Pancreas (tissue), 10 donors: Measurements from ENCODE around the gene ITGA7. TPM values are rescaled to one million over a fixed set of nuclear protein-coding genes. Genes with fewer than 3 reads are reported as not detected.

Experiments
- ATAC-seq, 4 donors: fragments of 200-7000 bp; cut with Tn5 transposase; one replicate each; pipeline versions ENCODE4 v1.8.0 to v1.9.1; 2020; ENCODE audit warnings: mild to moderate bottlenecking in 4 of 4, moderate library complexity in 4 of 4
- DNase-seq, 6 donors: peaks; one replicate each; pipeline ENCODE4 v3.0.0-alpha.2; 2020
- FAIRE-seq: peaks from 2 replicates; lab custom pipeline; 2012; peaks lifted over from hg19 to GRCh38; lab: Jason Lieb, UNC
- H3K27ac ChIP-seq, 4 donors: fragments of 200-600 bp; sonication (generic); 1 replicate in 3 of 4; 2 replicates in 1 of 4; pipeline versions ENCODE4 v1.5.0 to v1.8.0; 2020
- H3K27me3 ChIP-seq, 4 donors: fragments of 200-600 bp; one replicate each; pipeline ENCODE4 v1.8.0; 2021
- H3K36me3 ChIP-seq, 3 donors: fragments of 200-600 bp; sonication (generic) in 1 of 3; one replicate each; pipeline versions ENCODE4 v1.5.0 to v1.8.0; 2020 to 2021
- H3K4me1 ChIP-seq, 3 donors: fragments of 200-600 bp; one replicate each; pipeline ENCODE4 v1.8.0; 2021
- H3K4me3 ChIP-seq, 4 donors: fragments of 200-600 bp; sonication (generic) in 2 of 4; one replicate each; pipeline versions ENCODE4 v1.5.0 to v1.8.0; 2020 to 2021
- H3K9me3 ChIP-seq, 4 donors: fragments of 200-600 bp; one replicate each; pipeline ENCODE4 v1.8.0; 2021
- CTCF ChIP-seq, 4 donors: fragments of 200-600 bp; sonication (generic) in 3 of 4; IDR thresholded peaks; one replicate each; pipeline versions ENCODE4 v1.5.0 to v1.8.0; 2021; ENCODE audit warnings: antibody characterized with exemption in 4 of 4
- WGBS, 2 donors: extraction: QIAGEN DNeasy Blood & Tissue Kit; methylation state at CpG; one replicate each; pipeline ENCODE4 v1.1.7; 2013; 5-methylcytosine and 5-hydroxymethylcytosine counted together
- intact Hi-C, 3 donors: fragments of 100-400 bp; cut with DNase I; formaldehyde crosslinking; loops; one replicate each; pipeline versions ENCODE4 v1.11.1 to v1.14.2; 2022
- polyA plus RNA-seq, 2 donors: library from polyadenylated mRNA; stranded (reverse); fragments of 200-250 nt; gene quantifications; one replicate each; pipeline ENCODE4 v1.2.3, GENCODE V29; 2013
- total RNA-seq, 6 donors: library from RNA; stranded (reverse); fragmentation: NEBNext Ultra II Directional in 4 of 6; extraction: Animal tissue kit (Norgen Biotek cat#: 25700) in 4 of 6; gene quantifications; one replicate each; pipeline versions ENCODE4 v1.2.1 to v1.2.4, GENCODE V29; 2021 to 2023
- donor health status: healthy with polysubstance abuse.
- donor health status: DM: no; HTN: no; CAD: no; lungs with moderate emphysema.
- donor health status: DM: no; HTN: no; CAD: no.
- donor health status: control.
- donor health status: control.
- donor health status: Bipolar disorder and iron deficiency.
- donor health status: DM: yes; HTN: yes; CAD: no.
- donor health status: DM: no; HTN: no; CAD: no.
- donor health status: DM: no; HTN: no; CAD: no.
- donor health status: DM: yes; HTN: yes; CAD: no.

The ITGA7 gene
- total and polyA plus RNA-seq, 8 donors, result 3.4 to 34.5 (median 9.1) TPM

GRCh38 chr12:55686366-55687010, 21.2 kb downstream of the ITGA7 start:
- intact Hi-C loops, result no loop called here
- ATAC-seq (no peak), FAIRE-seq (no peak), DNase-seq (peak in 1 of 6 donors; percentile 17)
- no peaks in the 10 kb centered on the region for H3K36me3 ChIP-seq
- H3K9me3 ChIP-seq, result no peaks in the 10 kb centered on the region
- H3K27me3 ChIP-seq, result no peaks in the 10 kb centered on the region
- TF ChIP-seq CTCF (IDR thresholded peaks at IDR 0.05), result no peak
- 79 to 84% methylated on average over 9 of the region's 9 CpGs for WGBS, 2 donors
- no peak overlapping the region for H3K27ac ChIP-seq
- H3K4me1 ChIP-seq, result peaks cover 0 to 6% (median 0%) of the 10 kb centered on the region in 3 donors
- no peak overlapping the region for H3K4me3 ChIP-seq

GRCh38 chr12:55685671-55686070, 22.0 kb downstream of the ITGA7 start:
- DNase-seq, result peak in 1 of 6 donors; percentile 15
- 84 to 92% methylated on average over 5 of the region's 5 CpGs for WGBS, 2 donors
- no peaks in the 10 kb centered on the region for H3K9me3 ChIP-seq
- no peak overlapping the region for H3K27ac ChIP-seq
- no peak overlapping the region for H3K4me3 ChIP-seq
- intact Hi-C loops, result no loop called here
- H3K36me3 ChIP-seq, result no peaks in the 10 kb centered on the region
- no peak for FAIRE-seq
- ATAC-seq, result no peak
- H3K27me3 ChIP-seq, result no peaks in the 10 kb centered on the region
- peaks cover 0 to 6% (median 0%) of the 10 kb centered on the region in 3 donors for H3K4me1 ChIP-seq
- TF ChIP-seq CTCF (IDR thresholded peaks at IDR 0.05), result no peak

- no peak for DNase-seq
- intact Hi-C loops, result no loop called here
- Histone ChIP-seq H3K9me3 (no peaks in the 10 kb centered on the region), H3K27ac (no peak overlapping the region), H3K4me1 (peaks cover 0 to 6% (median 0%) of the 10 kb centered on the region in 3 donors), H3K36me3 (no peaks in the 10 kb centered on the region), H3K4me3 (no peak overlapping the region), H3K27me3 (no peaks in the 10 kb centered on the region)
- FAIRE-seq, result no peak
- WGBS, 2 donors, result 87 to 95% methylated on average over 20 of the region's 20 CpGs
- ATAC-seq, result no peak
- TF ChIP-seq CTCF (IDR thresholded peaks at IDR 0.05), result no peak
These were observed 22.8 kb downstream of the ITGA7 start for GRCh38 chr12:55684761-55685370.

GRCh38 chr12:55683676-55684075, 24.0 kb downstream of the ITGA7 start:
- Histone ChIP-seq H3K27ac (no peak overlapping the region), H3K9me3 (no peaks in the 10 kb centered on the region), H3K4me1 (peaks cover 0 to 6% (median 0%) of the 10 kb centered on the region in 3 donors), H3K4me3 (no peak overlapping the region), H3K36me3 (no peaks in the 10 kb centered on the region), H3K27me3 (no peaks in the 10 kb centered on the region)
- 88 to 92% methylated on average over 7 of the region's 7 CpGs for WGBS, 2 donors
- DNase-seq (no peak), ATAC-seq (no peak), FAIRE-seq (no peak)
- intact Hi-C loops, result no loop called here
- TF ChIP-seq CTCF (IDR thresholded peaks at IDR 0.05), result no peak
